Activated T-helper 2 cell treated with anti-CD3 and anti-CD28 coated beads, Interferon-gamma antibody, Interleukin-2, Interleukin-4, amounts not matched to agents 10 μg/mL and 5 μg/mL and 100 μg/mL, durations not matched to agents 14 hours and 24 hours and 36 hours (primary cell): Measurements from ENCODE around the gene ZCCHC3. TPM values are rescaled to one million over a fixed set of nuclear protein-coding genes. Genes with fewer than 3 reads are reported as not detected.
"Not testable (repeated sequence)": the region's sequence is repeated elsewhere in the genome, so short reads cannot be mapped to it uniquely, and the experiment has no call there.

Experiments used
- DNase-seq: peaks from one replicate; pipeline ENCODE4 v3.0.0; 2021; ENCODE audit warnings: low spot score
- H3K27ac Mint-ChIP-seq: one replicate; pipeline ENCODE4 v1.8.0; 2021; ENCODE audit warnings: mixed read lengths
- H3K27me3 Mint-ChIP-seq: one replicate; pipeline ENCODE4 v1.8.0; 2021; ENCODE audit warnings: low read depth, mixed read lengths
- H3K36me3 Mint-ChIP-seq: one replicate; pipeline ENCODE4 v1.8.0; 2021; ENCODE audit warnings: low read depth, mixed read lengths
- H3K4me1 Mint-ChIP-seq: one replicate; pipeline ENCODE4 v1.8.0; 2021; ENCODE audit warnings: low read depth, mixed read lengths
- H3K4me3 Mint-ChIP-seq: one replicate; pipeline ENCODE4 v1.8.0; 2021; ENCODE audit warnings: low read depth, mild to moderate bottlenecking, moderate library complexity, mixed read lengths
- H3K9me3 Mint-ChIP-seq: one replicate; pipeline ENCODE4 v1.8.0; 2021; ENCODE audit warnings: mixed read lengths
- intact Hi-C: fragments of 100-400 bp; cut with micrococcal nuclease; formaldehyde crosslinking; loops from one replicate; pipeline ENCODE4 v1.15.1; 2023
- total RNA-seq: library from RNA; stranded (reverse); gene quantifications from 2 replicates; pipeline ENCODE4 v1.2.3, GENCODE V29; 2022

Gene ZCCHC3, protein sequence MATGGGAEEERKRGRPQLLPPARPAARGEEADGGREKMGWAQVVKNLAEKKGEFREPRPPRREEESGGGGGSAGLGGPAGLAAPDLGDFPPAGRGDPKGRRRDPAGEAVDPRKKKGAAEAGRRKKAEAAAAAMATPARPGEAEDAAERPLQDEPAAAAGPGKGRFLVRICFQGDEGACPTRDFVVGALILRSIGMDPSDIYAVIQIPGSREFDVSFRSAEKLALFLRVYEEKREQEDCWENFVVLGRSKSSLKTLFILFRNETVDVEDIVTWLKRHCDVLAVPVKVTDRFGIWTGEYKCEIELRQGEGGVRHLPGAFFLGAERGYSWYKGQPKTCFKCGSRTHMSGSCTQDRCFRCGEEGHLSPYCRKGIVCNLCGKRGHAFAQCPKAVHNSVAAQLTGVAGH
- 26.9 and 27.6 TPM in 2 replicates for total RNA-seq

DNA sequence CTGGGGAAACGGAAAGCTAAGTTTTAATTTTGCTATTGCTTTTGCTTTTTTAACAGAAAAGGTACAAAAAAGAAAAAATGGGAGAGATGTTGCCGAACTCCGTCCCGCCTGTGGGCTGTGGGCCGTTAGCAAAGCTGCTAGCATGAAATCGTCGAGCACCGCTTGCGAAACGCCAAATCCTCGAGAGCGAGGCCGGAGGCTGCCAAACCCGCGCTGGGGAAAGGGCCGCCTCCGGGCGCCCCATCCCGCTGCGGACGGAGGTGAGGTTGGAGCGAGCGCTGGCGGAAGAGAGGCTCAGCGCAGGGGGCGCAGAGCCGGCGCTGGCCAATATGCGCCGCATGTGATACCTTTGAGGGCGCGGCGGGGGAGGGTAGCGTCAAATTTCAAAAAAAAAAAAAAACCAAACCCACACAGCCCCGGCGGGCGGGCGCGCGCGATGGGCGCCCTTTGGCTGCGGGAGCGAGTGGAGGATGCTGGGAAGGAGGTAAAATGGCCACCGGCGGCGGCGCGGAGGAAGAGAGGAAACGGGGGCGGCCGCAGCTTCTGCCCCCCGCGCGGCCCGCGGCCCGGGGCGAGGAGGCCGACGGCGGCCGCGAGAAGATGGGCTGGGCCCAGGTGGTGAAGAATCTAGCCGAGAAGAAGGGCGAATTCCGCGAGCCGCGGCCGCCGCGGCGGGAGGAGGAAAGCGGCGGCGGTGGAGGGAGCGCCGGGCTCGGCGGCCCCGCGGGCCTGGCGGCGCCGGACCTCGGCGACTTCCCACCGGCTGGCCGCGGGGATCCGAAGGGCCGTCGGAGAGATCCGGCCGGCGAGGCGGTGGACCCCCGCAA is at the start of gene ZCCHC3:
Gene ZCCHC3, plus strand, starts transcription at position 473 of the 827 bp plus-strand sequence. Its CDS starts 17 bp downstream, at position 490.
- H3K9me3 Mint-ChIP-seq, result no peaks in the 10 kb centered on the region
- H3K4me3 Mint-ChIP-seq, result peak within 1 kb of the TSS; percentile 99
- H3K36me3 Mint-ChIP-seq, result peaks cover 40% of the 10 kb centered on the region
- no peaks in the 10 kb centered on the region for H3K27me3 Mint-ChIP-seq
- DNase-seq, result peak; percentile 85
- intact Hi-C loops, result loop anchor here (1.0 to 5.0 kb wide), 2 partner anchors 27 to 245 kb away; partner anchors contain the start of gene CSNK2A1
- peaks cover 38% of the 10 kb centered on the region for H3K4me1 Mint-ChIP-seq
- peak within 1 kb of the TSS; percentile 99 for H3K27ac Mint-ChIP-seq

DNA sequence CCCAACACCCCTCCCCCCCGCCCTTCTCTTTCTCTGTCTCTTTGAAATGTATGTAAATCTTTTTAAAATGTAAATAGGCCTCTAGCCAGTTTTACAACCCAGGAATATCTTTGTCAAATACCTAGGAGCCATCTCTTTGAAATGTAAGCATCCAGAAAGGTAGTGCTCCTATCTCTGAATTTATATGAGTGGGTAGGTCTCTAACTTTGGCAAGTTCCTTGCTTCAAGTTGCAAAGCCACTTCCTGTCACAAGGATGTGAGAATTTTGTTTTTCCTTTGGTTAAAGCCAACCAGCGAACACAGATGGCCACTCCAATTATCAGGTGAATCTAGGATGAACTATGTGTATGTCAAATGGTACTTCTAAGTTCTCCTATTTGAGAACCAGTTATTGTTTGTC is 46.0 kb upstream of the ZCCHC3 start:
- H3K27me3 Mint-ChIP-seq, result peaks cover 1% of the 10 kb centered on the region
- no peak overlapping the region for H3K27ac Mint-ChIP-seq
- H3K4me1 Mint-ChIP-seq, result peaks cover 9% of the 10 kb centered on the region
- no peaks in the 10 kb centered on the region for H3K36me3 Mint-ChIP-seq
- intact Hi-C loops, result no loop called here
- H3K4me3 Mint-ChIP-seq, result no peak overlapping the region
- no peak for DNase-seq
- H3K9me3 Mint-ChIP-seq, result peaks cover 7% of the 10 kb centered on the region

DNA sequence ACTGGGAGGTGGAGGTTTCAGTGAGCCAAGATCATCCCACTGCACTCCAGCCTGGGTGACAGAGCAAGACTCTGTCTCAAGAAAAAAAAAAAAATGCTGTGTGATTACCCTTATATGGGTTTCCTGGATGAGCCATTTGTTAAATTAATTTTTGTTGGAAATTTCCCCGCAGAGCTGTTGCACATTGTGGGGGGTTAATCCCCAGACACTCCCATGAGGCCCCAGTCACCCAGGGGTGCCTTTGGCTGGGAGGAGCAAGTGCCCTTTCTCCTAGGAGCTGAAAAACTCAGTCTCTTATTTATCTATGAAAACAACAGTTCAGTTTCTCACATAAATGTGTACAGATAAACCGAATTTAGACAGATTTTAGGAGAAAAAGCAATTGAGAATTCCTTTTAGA is 44.6 kb upstream of the ZCCHC3 start:
- intact Hi-C loops, result no loop called here
- Mint-ChIP-seq H3K27me3 (peaks cover 6% of the 10 kb centered on the region), H3K27ac (no peak overlapping the region), H3K4me1 (peaks cover 9% of the 10 kb centered on the region), H3K4me3 (no peak overlapping the region), H3K36me3 (no peaks in the 10 kb centered on the region), H3K9me3 (no peaks in the 10 kb centered on the region)
- no peak for DNase-seq

DNA sequence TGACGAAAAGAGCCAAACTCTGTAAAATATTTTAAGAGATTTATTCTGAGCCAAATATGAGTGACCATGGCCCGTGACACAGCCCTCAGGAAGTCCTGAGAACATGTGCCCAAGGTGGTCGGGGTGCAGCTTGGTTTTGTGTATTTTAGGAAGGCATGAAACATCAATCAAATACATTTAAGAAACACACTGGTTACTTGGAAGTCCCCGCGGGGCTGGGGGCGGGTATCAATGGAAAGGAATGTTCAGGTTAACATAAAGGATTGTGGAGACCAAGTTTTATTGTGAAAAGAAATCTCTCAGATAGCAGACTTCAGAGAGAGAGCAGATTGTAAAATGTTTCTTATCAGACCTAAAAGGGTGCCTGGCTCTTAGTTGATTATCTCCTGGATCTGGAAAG is 43.9 kb upstream of the ZCCHC3 start:
- DNase-seq, H3K36me3 Mint-ChIP-seq, intact Hi-C loops, H3K9me3 Mint-ChIP-seq, H3K27ac Mint-ChIP-seq, H3K4me3 Mint-ChIP-seq, H3K27me3 Mint-ChIP-seq: not testable (repeated sequence)
- H3K4me1 Mint-ChIP-seq, result peaks cover 11% of the 10 kb centered on the region

DNA sequence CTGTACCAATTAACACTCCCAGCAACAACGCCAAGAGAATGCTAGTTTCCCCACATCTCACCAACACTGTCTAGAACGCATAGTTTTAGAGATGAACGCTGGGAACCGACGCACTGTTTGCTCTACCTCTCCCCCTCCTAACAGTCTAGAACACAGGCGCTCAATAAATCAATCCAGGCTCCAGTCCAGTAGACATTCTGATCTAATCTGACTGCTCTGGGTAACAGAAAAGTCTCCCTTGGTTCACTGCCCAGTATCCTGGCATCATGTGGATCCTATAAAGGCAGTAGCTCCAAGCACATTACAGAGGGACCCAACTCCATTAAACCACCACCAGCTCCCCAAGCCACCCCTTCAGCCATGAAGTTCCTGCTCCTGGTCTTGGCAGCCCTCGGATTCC is 40.0 kb upstream of the ZCCHC3 start, which contains the start of gene DEFB132:
Gene DEFB132, plus strand, starts transcription at position 306 of the 400 bp plus-strand sequence. Its CDS starts 55 bp downstream, at position 361.
- H3K4me3 Mint-ChIP-seq, result no peak within 1 kb of the TSS
- H3K27me3 Mint-ChIP-seq, result peaks cover 6% of the 10 kb centered on the region
- H3K27ac Mint-ChIP-seq, result no peak within 1 kb of the TSS

DNA sequence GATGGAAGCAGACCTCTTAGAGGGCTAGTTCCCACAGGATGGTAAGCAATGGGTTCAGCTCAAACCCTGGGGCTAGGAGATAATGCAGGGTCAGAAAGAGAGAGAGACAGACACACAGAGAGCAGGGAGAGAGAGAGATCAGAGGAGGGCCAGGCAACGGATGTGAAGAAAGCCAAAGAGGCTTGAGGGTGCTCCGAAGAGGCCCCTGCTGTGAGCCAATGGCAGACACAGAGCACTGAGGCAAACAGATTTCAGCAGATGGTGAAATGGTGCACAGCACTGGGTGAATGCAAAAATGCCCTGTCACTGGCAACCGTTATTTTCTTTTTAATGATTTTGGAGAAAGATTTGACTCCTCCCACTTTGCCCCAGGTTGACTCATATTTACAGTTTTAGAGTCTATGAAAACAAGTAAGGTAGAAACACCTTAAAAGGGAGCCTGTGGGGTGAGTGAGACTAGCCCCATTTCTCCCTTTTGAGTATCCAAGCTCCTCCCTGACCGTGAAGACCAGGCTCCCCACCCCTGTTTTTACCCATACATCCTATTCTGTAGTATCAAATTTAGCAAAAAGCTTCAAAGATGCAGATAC is 39.0 kb upstream of the ZCCHC3 start:
- Mint-ChIP-seq H3K27me3 (peaks cover 6% of the 10 kb centered on the region), H3K4me1 (peaks cover 12% of the 10 kb centered on the region), H3K27ac (no peak overlapping the region), H3K36me3 (no peaks in the 10 kb centered on the region), H3K4me3 (no peak overlapping the region), H3K9me3 (no peaks in the 10 kb centered on the region)
- intact Hi-C loops, result no loop called here
- no peak for DNase-seq

More for the DNA sequence above, 40.0 kb upstream of the ZCCHC3 start, which contains the start of gene DEFB132:
- intact Hi-C loops, result no loop called here
- Mint-ChIP-seq H3K36me3 (no peaks in the 10 kb centered on the region), H3K4me1 (peaks cover 13% of the 10 kb centered on the region), H3K9me3 (no peaks in the 10 kb centered on the region)
- DNase-seq, result no peak

DNA sequence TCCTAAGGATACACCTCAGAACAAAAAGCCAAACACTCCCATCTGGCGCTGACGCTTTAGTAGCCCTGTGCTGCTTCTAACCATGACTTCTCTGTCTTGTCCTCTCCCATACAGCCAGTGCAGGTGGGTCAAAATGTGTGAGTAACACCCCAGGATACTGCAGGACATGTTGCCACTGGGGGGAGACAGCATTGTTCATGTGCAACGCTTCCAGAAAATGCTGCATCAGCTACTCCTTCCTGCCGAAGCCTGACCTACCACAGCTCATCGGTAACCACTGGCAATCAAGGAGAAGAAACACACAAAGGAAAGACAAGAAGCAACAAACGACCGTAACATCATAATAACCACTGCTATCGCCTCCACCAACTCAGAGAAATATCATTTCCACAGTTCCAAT is 38.4 kb upstream of the ZCCHC3 start:
- Mint-ChIP-seq H3K27me3 (peaks cover 6% of the 10 kb centered on the region), H3K9me3 (no peaks in the 10 kb centered on the region), H3K27ac (no peak overlapping the region), H3K4me1 (peaks cover 11% of the 10 kb centered on the region), H3K36me3 (no peaks in the 10 kb centered on the region), H3K4me3 (no peak overlapping the region)
- DNase-seq, result peak; percentile 7
- intact Hi-C loops, result no loop called here

DNA sequence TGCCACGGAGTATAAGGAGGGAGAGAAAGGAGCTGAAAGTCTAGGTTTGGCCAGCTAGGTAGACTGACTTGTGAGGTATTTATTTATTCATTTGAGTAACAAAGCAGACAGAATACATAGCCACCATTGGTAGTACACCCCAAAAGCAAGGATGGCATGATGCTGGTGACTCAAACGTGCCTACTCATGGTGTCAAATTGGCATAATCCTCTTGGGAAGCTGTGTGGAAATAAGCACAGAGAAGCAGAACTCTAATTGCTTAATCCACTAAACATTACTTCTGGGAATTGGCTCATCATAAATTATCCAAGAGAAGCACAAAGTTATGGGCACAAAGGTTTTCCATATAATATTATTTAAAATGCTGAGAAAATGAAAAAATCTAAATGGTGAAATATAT is 37.4 kb upstream of the ZCCHC3 start:
- intact Hi-C loops, result no loop called here
- Mint-ChIP-seq H3K36me3 (no peaks in the 10 kb centered on the region), H3K4me3 (no peak overlapping the region), H3K27me3 (peaks cover 6% of the 10 kb centered on the region), H3K4me1 (peaks cover 11% of the 10 kb centered on the region), H3K9me3 (no peaks in the 10 kb centered on the region), H3K27ac (no peak overlapping the region)
- no peak for DNase-seq

DNA sequence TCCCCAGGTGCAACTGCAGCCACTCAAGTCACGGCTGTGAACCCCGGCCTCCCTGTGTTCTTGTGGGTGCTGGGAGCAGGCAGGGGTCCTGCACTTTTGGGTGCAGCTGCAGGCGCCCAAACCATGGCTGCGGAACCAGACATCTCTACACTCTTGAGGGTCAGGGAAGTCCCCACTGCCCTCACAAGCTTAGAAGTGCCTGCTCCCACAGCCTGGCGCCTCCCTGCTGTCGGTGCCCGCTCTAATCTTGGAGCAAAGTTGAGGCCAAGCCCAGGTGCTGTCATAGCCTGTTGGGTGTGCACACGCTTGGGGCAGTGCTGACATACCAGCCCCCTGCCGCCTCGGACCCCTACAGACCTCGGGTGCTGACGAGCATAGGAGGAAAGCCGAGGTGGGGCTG is 33.7 kb upstream of the ZCCHC3 start:
- Mint-ChIP-seq H3K36me3 (no peaks in the 10 kb centered on the region), H3K4me3 (no peak overlapping the region), H3K9me3 (no peaks in the 10 kb centered on the region), H3K4me1 (peaks cover 18% of the 10 kb centered on the region), H3K27me3 (peaks cover 2% of the 10 kb centered on the region), H3K27ac (no peak overlapping the region)
- DNase-seq, result no peak
- intact Hi-C loops, result no loop called here

DNA sequence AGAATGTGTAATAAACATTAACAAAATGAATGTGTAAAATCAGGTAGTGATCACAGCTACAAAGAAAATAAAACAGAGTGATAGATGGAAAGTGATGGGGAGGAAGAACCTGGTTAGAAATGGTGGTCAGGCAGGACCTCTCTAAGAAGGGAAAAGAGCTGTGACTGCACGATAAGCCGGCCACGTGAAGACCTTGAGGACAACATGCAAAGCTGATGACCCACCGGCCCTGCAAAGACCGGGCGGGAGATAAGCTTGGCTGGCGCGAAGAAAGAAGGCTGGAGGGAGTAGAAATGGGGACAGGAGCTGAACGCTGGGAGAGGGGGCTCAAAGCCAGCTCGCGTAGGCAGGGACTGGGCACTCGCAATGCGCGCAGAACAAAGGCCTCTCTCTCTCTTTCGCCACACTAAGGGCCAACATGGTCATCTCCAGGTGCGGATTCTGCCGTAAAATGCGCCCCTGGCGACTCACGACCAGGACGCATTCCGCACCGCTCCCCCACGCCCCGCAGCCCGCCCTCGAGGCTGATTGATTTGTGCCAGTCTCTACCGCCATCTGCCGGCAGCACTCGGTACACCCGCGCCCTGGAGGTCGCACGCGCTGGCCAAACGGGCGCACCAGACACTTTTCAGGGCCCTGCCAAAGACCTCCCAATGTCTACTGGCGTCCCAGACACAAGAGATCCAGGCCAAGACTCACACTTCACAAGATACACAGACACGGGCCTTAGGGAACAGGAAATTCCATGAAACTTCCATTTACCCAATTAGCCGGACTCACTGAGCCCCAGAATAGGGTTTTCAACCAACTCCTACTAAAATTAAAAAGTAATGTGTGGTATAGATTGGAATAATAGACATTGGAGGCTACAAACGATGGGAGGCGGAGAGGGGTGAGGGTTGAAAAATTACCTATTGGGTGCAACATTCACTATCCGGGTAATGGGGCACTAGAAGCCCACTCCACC is 30.5 kb upstream of the ZCCHC3 start:
- H3K4me3 Mint-ChIP-seq, result peak overlapping the region; percentile 80
- no peaks in the 10 kb centered on the region for H3K36me3 Mint-ChIP-seq
- no peaks in the 10 kb centered on the region for H3K9me3 Mint-ChIP-seq
- H3K27me3 Mint-ChIP-seq, result peaks cover 2% of the 10 kb centered on the region
- peak; percentile 81 for DNase-seq
- intact Hi-C loops, result loop anchor here (1.0 to 2.0 kb wide), 3 partner anchors 30 to 64 kb away; no protein-coding TSS in a partner anchor
- H3K4me1 Mint-ChIP-seq, result peaks cover 12% of the 10 kb centered on the region
- peak overlapping the region; percentile 71 for H3K27ac Mint-ChIP-seq

DNA sequence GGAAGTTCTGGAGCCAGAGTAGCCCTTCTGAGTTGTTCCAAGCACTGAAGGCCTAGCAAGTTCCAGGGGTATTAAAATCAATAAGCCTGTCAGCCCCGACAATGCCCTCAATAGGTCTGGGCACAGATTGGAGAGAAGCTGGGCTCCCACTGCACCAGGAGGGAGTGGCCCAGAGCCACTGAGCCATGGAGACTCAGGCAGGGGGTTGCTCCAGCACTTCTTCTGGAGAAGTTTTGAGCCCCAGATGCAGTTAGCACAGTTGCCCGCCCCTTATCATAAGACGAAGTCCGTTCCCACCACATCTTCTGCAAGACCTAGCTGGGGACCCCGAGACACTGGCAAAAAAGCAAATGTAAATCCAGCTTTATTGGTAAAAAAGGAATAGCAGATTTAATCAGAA is 26.9 kb upstream of the ZCCHC3 start:
- no peak overlapping the region for H3K4me3 Mint-ChIP-seq
- no peaks in the 10 kb centered on the region for H3K36me3 Mint-ChIP-seq
- peaks cover 2% of the 10 kb centered on the region for H3K27me3 Mint-ChIP-seq
- DNase-seq, result no peak
- no peak overlapping the region for H3K27ac Mint-ChIP-seq
- no peaks in the 10 kb centered on the region for H3K9me3 Mint-ChIP-seq
- intact Hi-C loops, result no loop called here
- peaks cover 12% of the 10 kb centered on the region for H3K4me1 Mint-ChIP-seq

DNA sequence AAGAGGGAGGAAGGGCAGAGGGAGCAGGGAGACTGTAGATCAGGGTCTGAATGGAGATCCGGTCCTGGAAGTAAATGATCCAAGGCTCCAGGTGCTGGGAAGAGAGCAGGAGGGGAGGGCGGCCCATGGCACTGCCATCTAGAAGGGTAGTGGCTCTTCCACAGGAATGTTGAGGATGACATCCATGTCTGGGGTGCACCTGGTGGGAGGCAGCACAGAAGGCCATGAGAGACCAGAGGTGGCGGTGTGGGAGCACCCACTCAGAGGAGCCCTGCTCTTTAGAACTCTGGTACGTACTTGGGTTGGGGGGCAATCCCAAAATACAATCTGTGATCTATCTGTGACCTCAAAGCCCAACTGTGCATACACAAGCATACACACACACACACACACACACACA is 26.3 kb upstream of the ZCCHC3 start:
- Mint-ChIP-seq H3K4me1 (peaks cover 9% of the 10 kb centered on the region), H3K4me3 (no peak overlapping the region), H3K27ac (no peak overlapping the region), H3K36me3 (peaks cover 4% of the 10 kb centered on the region), H3K9me3 (no peaks in the 10 kb centered on the region), H3K27me3 (peaks cover 2% of the 10 kb centered on the region)
- no peak for DNase-seq
- intact Hi-C loops, result no loop called here
